T-helper 22 cell (primary cell): ENCODE results near the gene KIRREL2.
"Not testable (repeated sequence)": the region's sequence is repeated elsewhere in the genome, so short reads cannot be mapped to it uniquely, and the experiment has no call there.

Experiments
- DNase-seq: peaks from one replicate; pipeline ENCODE4 v3.0.0-alpha.2; 2020; ENCODE audit warnings: low read depth

The KIRREL2 gene

GRCh38 chr19:35856546-35857149 is at the start of gene KIRREL2:
Gene KIRREL2 (plus strand): TSS chr19:35856911. CDS start chr19:35857120, 209 bp downstream.
- no peak for DNase-seq

GRCh38 chr19:35807633-35808032 is 49.1 kb upstream of the KIRREL2 start:
- DNase-seq: no peak

- DNase-seq: no peak
These were observed 45.1 kb upstream of the KIRREL2 start for GRCh38 chr19:35811317-35812219.

GRCh38 chr19:35812220-35813042 is 44.3 kb upstream of the KIRREL2 start, which contains the start of gene PRODH2:
Gene PRODH2 (minus strand): TSS chr19:35812845. CDS start chr19:35812805, 40 bp downstream.
- no peak for DNase-seq

GRCh38 chr19:35813043-35813890 is 43.4 kb upstream of the KIRREL2 start:
- no peak for DNase-seq

GRCh38 chr19:35816262-35816661 is 40.4 kb upstream of the KIRREL2 start:
- DNase-seq: no peak

GRCh38 chr19:35816846-35817245 is 39.9 kb upstream of the KIRREL2 start:
- DNase-seq: no peak

GRCh38 chr19:35818445-35818844 is 38.3 kb upstream of the KIRREL2 start:
- DNase-seq: no peak

- no peak for DNase-seq
These were observed 34.1 kb upstream of the KIRREL2 start for GRCh38 chr19:35822579-35822978.

- no peak for DNase-seq
These were observed 32.6 kb upstream of the KIRREL2 start for GRCh38 chr19:35824150-35824549.

- DNase-seq: no peak
These were observed 27.9 kb upstream of the KIRREL2 start for GRCh38 chr19:35828692-35829301.

- no peak for DNase-seq
These were observed 25.7 kb upstream of the KIRREL2 start for GRCh38 chr19:35830986-35831385.

GRCh38 chr19:35832054-35832453 is 24.7 kb upstream of the KIRREL2 start:
- no peak for DNase-seq

GRCh38 chr19:35833972-35834371 is 22.7 kb upstream of the KIRREL2 start:
- DNase-seq: no peak

- not testable (repeated sequence) for DNase-seq
These were observed 20.6 kb upstream of the KIRREL2 start for GRCh38 chr19:35836096-35836495.

GRCh38 chr19:35841961-35842595 is 14.6 kb upstream of the KIRREL2 start:
- no peak for DNase-seq

GRCh38 chr19:35842666-35843272 is 13.9 kb upstream of the KIRREL2 start:
- no peak for DNase-seq

GRCh38 chr19:35843676-35844481 is 12.8 kb upstream of the KIRREL2 start:
- DNase-seq: no peak
